Activated CD4-positive, alpha-beta T cell treated with anti-CD3 and anti-CD28 coated beads for 36 hours (primary cell): ENCODE results near the gene AMT. TPM values are rescaled to one million over a fixed set of nuclear protein-coding genes. Genes with fewer than 3 reads are reported as not detected.

Source experiments
- ATAC-seq: fragments of 200-7000 bp; cut with Tn5 transposase; one replicate; pipeline ENCODE4 v1.10.0; 2021; ENCODE audit warnings: mild to moderate bottlenecking, moderate library complexity
- CTCF ChIA-PET: fragments of 350-600 bp; sonication (Branson Sonifier 250); formaldehyde crosslinking; loops from one replicate; lab custom pipeline; 2021; ENCODE audit warnings: antibody characterized with exemption; lab: Charles Lee
- POLR2A ChIA-PET: fragments of 350-600 bp; sonication (Branson Sonifier 250); formaldehyde crosslinking; loops from one replicate; lab custom pipeline; 2021; ENCODE audit warnings: antibody characterized with exemption, inconsistent platforms; lab: Charles Lee
- DNase-seq: peaks from one replicate; pipeline ENCODE4 v3.0.0-alpha.2; 2020
- H3K27ac Mint-ChIP-seq: one replicate; pipeline ENCODE4 v1.8.0; 2021; ENCODE audit warnings: mixed read lengths
- H3K27me3 Mint-ChIP-seq: one replicate; pipeline ENCODE4 v1.8.0; 2021; ENCODE audit warnings: mixed read lengths
- H3K36me3 Mint-ChIP-seq: one replicate; pipeline ENCODE4 v1.8.0; 2021; ENCODE audit warnings: low read depth, mixed read lengths
- H3K4me1 Mint-ChIP-seq: one replicate; pipeline ENCODE4 v1.8.0; 2021; ENCODE audit warnings: mixed read lengths
- H3K4me3 Mint-ChIP-seq: one replicate; pipeline ENCODE4 v1.8.0; 2021; ENCODE audit warnings: mild to moderate bottlenecking, moderate library complexity, mixed read lengths
- H3K9me3 Mint-ChIP-seq: one replicate; pipeline ENCODE4 v1.8.0; 2021; ENCODE audit warnings: low read depth, mixed read lengths
- intact Hi-C, 2 experiments: fragments of 100-400 bp; cut with DNase I in 1 of 2; cut with micrococcal nuclease in 1 of 2; formaldehyde crosslinking; loops; one replicate each; pipeline versions ENCODE4 v1.14.2 to v1.15.1; 2022 to 2024; cut with DNase I, micrococcal nuclease
- total RNA-seq, 2 experiments: library from RNA; stranded (reverse); gene quantifications; one replicate each; pipeline ENCODE4 v1.2.3, GENCODE V29; 2021

The AMT gene, protein sequence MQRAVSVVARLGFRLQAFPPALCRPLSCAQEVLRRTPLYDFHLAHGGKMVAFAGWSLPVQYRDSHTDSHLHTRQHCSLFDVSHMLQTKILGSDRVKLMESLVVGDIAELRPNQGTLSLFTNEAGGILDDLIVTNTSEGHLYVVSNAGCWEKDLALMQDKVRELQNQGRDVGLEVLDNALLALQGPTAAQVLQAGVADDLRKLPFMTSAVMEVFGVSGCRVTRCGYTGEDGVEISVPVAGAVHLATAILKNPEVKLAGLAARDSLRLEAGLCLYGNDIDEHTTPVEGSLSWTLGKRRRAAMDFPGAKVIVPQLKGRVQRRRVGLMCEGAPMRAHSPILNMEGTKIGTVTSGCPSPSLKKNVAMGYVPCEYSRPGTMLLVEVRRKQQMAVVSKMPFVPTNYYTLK
- 1 to 10 TPM; 3.6 to 4.1 TPM for total RNA-seq

GRCh38 chr3:49422379-49423248, at the start of gene AMT:
Gene AMT, minus strand, starts transcription at chr3:49422473. Its CDS starts 23 bp downstream, at chr3:49422450.
- DNase-seq: no peak
- H3K4me1 Mint-ChIP-seq: peaks cover 39% of the 10 kb centered on the region
- POLR2A ChIA-PET: interaction anchor here (1.6 kb wide), 1 partner anchor 10 kb away, joined by 10 read pairs; the partner anchor contains the start of genes RHOA and TCTA

DNA sequence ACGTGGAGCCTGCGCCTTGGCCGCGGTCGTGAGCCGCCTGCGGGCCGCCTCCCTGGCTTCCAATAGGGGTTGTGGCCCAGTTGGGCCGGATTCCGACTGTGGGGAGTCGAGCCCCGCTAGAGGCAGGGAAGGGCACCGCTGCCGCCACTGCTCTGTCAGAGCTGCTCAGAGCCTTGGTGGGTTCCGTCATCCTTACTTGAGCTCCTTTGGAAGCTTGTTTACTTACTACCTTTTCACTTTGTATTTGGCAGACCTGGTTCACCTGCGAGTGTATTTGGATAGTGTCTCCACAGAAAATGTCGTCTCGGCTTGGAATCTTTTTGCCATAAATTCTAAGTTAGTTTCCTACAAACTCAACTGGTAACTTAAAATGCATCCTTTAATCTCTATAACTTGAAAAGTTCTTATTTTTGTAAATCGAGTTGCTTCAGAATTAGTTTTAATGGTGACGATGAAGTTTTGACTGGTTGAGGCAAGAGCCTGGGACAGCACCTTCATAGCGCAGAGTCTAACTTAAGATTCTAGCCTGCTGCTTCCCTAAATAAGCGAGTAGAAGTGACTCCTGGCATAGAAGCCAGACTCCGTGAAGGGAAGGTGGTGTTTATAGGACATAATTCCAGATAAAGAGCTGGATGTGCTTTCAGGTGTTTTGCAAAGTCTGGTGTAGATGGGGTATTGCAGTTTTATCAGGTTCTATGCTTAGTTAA, 48.6 kb upstream of the AMT start:
- intact Hi-C loops: loop anchor here (1.0 to 5.0 kb wide), 27 partner anchors 42 to 1382 kb away; partner anchors contain the start of genes TCTA (in 2 of the 2), USP4 (in 2 of the 2), APEH (in 1 of the 2) and ARIH2 (in 1 of the 2)
- ChIA-PET POLR2A (interaction anchor here (0.7 to 1.8 kb wide), 5 partner anchors 59 to 306 kb away, joined by 3 to 10 read pairs (median 3); partner anchors contain the start of genes RHOA and USP4), CTCF (interaction anchor here (0.8 to 1.7 kb wide), 7 partner anchors 21 to 249 kb away, joined by 3 to 7 read pairs (median 3); partner anchors contain the start of gene AMIGO3)
- no peaks in the 10 kb centered on the region for H3K27me3 Mint-ChIP-seq
- DNase-seq (no peak), ATAC-seq (peak; percentile 20)
- H3K4me1 Mint-ChIP-seq: peaks cover 24% of the 10 kb centered on the region
- no peaks in the 10 kb centered on the region for H3K9me3 Mint-ChIP-seq
- peak overlapping the region; percentile 92 for H3K27ac Mint-ChIP-seq
- peak overlapping the region; percentile 81 for H3K4me3 Mint-ChIP-seq
- peaks cover 1% of the 10 kb centered on the region for H3K36me3 Mint-ChIP-seq

More at GRCh38 chr3:49422379-49423248, at the start of gene AMT:
- CTCF ChIA-PET: interaction anchor here (0.5 to 1.8 kb wide), 3 partner anchors 22 to 141 kb away, joined by 3 to 6 read pairs (median 5); no protein-coding TSS in a partner anchor
- Mint-ChIP-seq H3K36me3 (peaks cover 8% of the 10 kb centered on the region), H3K27me3 (no peaks in the 10 kb centered on the region), H3K27ac (peak within 1 kb of the TSS; percentile 31), H3K9me3 (no peaks in the 10 kb centered on the region), H3K4me3 (no peak within 1 kb of the TSS)
- intact Hi-C loops: loop anchor here in 1 of 2 experiments (10.0 kb wide), 1 partner anchor 398 kb away; the partner anchor contains the start of genes IMPDH2 and NDUFAF3
- ATAC-seq: no peak

GRCh38 chr3:49469936-49470713, 47.9 kb upstream of the AMT start, which contains the start of gene DAG1:
Gene DAG1, plus strand, starts transcription at chr3:49470267. Its CDS starts 40,268 bp downstream, at chr3:49510535.
- DNase-seq (peak; percentile 98), ATAC-seq (peak; percentile 92)
- Mint-ChIP-seq H3K4me3 (peak within 1 kb of the TSS; percentile 81), H3K27me3 (no peaks in the 10 kb centered on the region), H3K9me3 (no peaks in the 10 kb centered on the region), H3K36me3 (no peaks in the 10 kb centered on the region), H3K4me1 (peaks cover 20% of the 10 kb centered on the region), H3K27ac (peak within 1 kb of the TSS; percentile 92)
- intact Hi-C loops: loop anchor here (1.0 to 5.0 kb wide), 27 partner anchors 41 to 1381 kb away; partner anchors contain the start of genes TCTA (in 2 of the 2), USP4 (in 2 of the 2), APEH (in 1 of the 2) and ARIH2 (in 1 of the 2)
- POLR2A ChIA-PET: interaction anchor here (0.7 to 1.8 kb wide), 8 partner anchors 26 to 463 kb away, joined by 3 to 10 read pairs (median 3); partner anchors contain the start of genes RHOA, USP4 and WDR6
- CTCF ChIA-PET: interaction anchor here (0.6 to 1.6 kb wide), 11 partner anchors 21 to 446 kb away, joined by 3 to 9 read pairs (median 3); partner anchors contain the start of genes AMIGO3 and QRICH1

DNA sequence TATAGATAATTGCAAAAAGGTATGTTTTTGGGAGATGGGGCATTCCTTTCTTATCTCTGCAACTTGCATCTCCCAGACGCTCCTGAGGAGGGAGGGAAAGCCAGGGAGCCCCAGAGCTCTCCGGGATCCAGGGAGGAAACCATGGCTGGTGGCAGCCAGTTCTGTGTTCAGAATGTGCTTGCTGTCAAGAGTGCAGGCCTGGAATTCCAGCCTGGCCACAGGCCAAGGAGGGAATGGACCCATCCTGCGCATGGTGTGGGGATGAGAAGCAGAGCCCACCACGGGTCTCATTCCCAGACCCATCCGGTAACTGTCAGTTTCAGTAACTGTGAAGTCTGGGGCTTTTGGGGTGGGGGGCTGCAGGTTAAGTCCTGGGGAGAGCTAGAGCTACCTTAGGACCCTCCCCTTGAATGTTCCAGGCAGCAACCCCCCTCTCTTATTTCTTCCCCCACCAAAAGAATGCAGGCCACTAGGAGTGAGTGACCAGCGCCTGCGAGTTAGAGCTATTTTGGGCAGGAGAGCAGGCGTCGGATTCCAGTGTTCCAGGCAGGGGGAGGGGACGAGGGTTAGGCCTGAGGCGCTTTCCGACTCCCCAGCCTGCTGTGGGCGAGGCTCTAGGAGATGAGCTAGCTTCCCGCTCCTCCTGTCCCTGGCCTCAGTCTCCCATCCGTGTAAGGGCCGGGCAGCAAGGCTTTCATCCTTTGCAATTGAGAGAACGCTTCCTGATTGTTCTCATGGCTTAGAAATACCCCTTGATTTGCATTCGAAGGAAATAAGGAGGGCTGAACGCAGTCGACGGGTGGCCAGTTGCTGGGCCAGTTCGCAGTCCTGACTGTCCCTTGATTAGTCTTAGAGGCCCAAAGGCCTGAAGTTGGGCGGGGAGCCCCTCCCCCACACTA, 47.0 kb upstream of the AMT start:
- POLR2A ChIA-PET: interaction anchor here (0.6 to 1.8 kb wide), 7 partner anchors 25 to 462 kb away, joined by 3 to 10 read pairs (median 5); partner anchors contain the start of genes NICN1, RHOA, USP4 and WDR6
- DNase-seq (no peak), ATAC-seq (no peak)
- CTCF ChIA-PET: interaction anchor here (0.6 to 1.6 kb wide), 10 partner anchors 20 to 375 kb away, joined by 3 to 9 read pairs (median 3); partner anchors contain the start of gene QRICH1
- Mint-ChIP-seq H3K4me1 (peaks cover 20% of the 10 kb centered on the region), H3K4me3 (peak overlapping the region; percentile 81), H3K36me3 (no peaks in the 10 kb centered on the region), H3K27ac (peak overlapping the region; percentile 85), H3K27me3 (no peaks in the 10 kb centered on the region), H3K9me3 (no peaks in the 10 kb centered on the region)
- intact Hi-C loops: no loop called here

DNA sequence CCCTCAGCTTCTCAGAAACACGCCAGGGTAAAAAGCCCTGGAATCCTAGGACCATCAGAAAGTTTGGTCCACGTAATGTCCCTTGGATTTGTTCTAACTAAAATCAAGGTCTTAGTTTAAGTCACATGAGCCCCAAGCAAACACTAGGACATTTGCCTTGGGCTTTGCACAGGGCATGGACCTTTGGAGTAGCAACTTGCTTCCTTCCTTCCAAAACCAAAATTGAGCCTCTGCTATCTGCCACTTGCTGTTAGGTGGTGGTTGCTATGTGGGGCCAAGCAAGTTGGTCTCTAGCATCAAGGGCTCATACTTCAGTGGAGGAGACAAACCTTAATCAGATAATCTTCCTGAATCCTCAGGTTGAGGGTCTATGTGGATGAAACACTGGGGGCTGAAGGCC, 43.8 kb upstream of the AMT start:
- Mint-ChIP-seq H3K27me3 (no peaks in the 10 kb centered on the region), H3K4me3 (no peak overlapping the region), H3K27ac (no peak overlapping the region), H3K36me3 (no peaks in the 10 kb centered on the region), H3K4me1 (peaks cover 7% of the 10 kb centered on the region), H3K9me3 (no peaks in the 10 kb centered on the region)
- ATAC-seq (no peak), DNase-seq (no peak)
- CTCF ChIA-PET: no interaction called here
- POLR2A ChIA-PET: interaction anchor here (0.6 kb wide), 1 partner anchor 13 kb away, joined by 7 read pairs; no protein-coding TSS in a partner anchor
- intact Hi-C loops: no loop called here

DNA sequence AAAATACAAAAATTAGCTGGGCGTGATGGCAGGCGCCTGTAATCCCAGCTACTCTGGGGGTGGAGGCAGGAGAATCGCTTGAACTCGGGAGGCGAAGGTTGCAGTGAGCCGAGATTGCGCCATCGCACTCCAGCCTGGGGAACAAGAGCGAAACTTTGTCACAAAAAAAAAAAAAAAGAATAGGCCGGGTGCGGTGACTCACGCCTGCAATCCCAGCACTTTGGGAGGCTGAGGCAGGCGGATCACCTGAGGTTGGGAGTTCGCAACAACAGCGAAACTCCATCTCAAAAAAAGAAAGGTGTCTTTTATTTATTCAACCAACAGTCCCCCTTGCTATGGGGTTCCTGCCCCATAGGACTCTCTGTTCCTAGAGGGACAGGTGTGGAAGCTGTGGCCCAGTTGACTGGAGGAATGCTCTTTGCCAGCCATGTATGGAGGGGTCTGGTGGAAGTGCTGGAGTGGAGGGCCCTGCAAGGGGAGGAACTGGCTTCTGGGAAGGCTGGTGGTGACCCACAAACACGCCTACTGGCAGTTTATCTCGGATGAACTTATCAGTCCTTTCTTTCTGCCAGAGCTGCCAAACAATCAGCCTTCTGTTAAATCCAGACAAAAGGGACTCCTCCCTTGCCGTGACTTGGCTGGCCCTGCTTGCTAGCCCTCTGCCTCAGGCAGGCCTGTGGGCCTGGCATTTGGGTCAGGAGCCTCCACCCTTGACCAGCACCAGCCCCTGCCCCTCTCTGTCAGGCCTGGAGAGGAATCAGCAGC, 43.2 kb upstream of the AMT start:
- ChIA-PET CTCF (no interaction called here), POLR2A (no interaction called here)
- ATAC-seq: no peak
- Mint-ChIP-seq H3K27ac (no peak overlapping the region), H3K36me3 (no peaks in the 10 kb centered on the region), H3K4me1 (peaks cover 6% of the 10 kb centered on the region), H3K27me3 (no peaks in the 10 kb centered on the region), H3K9me3 (no peaks in the 10 kb centered on the region), H3K4me3 (no peak overlapping the region)
- intact Hi-C loops: no loop called here
- no peak for DNase-seq

GRCh38 chr3:49462222-49462621, 39.9 kb upstream of the AMT start:
- no peaks in the 10 kb centered on the region for H3K4me1 Mint-ChIP-seq
- intact Hi-C loops: no loop called here

GRCh38 chr3:49461443-49462171, 39.3 kb upstream of the AMT start:
- no peak overlapping the region for H3K4me3 Mint-ChIP-seq
- DNase-seq: no peak
- no peaks in the 10 kb centered on the region for H3K27me3 Mint-ChIP-seq
- no peaks in the 10 kb centered on the region for H3K36me3 Mint-ChIP-seq
- no peak for ATAC-seq
- CTCF ChIA-PET: no interaction called here
- no peak overlapping the region for H3K27ac Mint-ChIP-seq
- no peaks in the 10 kb centered on the region for H3K9me3 Mint-ChIP-seq
- intact Hi-C loops: no loop called here
- POLR2A ChIA-PET: no interaction called here
- no peaks in the 10 kb centered on the region for H3K4me1 Mint-ChIP-seq

More at GRCh38 chr3:49462222-49462621, 39.9 kb upstream of the AMT start:
- Mint-ChIP-seq H3K27me3 (no peaks in the 10 kb centered on the region), H3K27ac (no peak overlapping the region), H3K4me3 (no peak overlapping the region), H3K9me3 (no peaks in the 10 kb centered on the region), H3K36me3 (no peaks in the 10 kb centered on the region)
- ATAC-seq (no peak), DNase-seq (no peak)
- POLR2A ChIA-PET: interaction anchor here (0.5 kb wide), 1 partner anchor 175 kb away, joined by 9 read pairs; no protein-coding TSS in a partner anchor
- CTCF ChIA-PET: interaction anchor here (1.4 kb wide), 1 partner anchor 10 kb away, joined by 3 read pairs; no protein-coding TSS in a partner anchor
